Neural crest cell (in vitro differentiated cells): ENCODE measurements around the gene TRAF3IP3. TPM values are rescaled to one million over a fixed set of nuclear protein-coding genes. Genes with fewer than 3 reads are reported as not detected.

Experiments used
- DNase-seq: peaks from one replicate; pipeline ENCODE4 v3.0.0; 2021; ENCODE audit warnings: low read depth, mixed read lengths, low spot score
- H3K27ac Mint-ChIP-seq: one replicate; pipeline ENCODE4 v1.8.0; 2021; ENCODE audit warnings: mild to moderate bottlenecking, mixed read lengths; ENCODE audit not compliant: unreplicated experiment
- H3K27me3 Mint-ChIP-seq: 2 replicates; pipeline ENCODE4 v1.8.0; 2021; ENCODE audit warnings: low read depth, mild to moderate bottlenecking, mixed read lengths
- H3K36me3 Mint-ChIP-seq: 2 replicates; pipeline ENCODE4 v1.8.0; 2021; ENCODE audit warnings: low read depth, mild to moderate bottlenecking, mixed read lengths
- H3K4me1 Mint-ChIP-seq: 2 replicates; pipeline ENCODE4 v1.8.0; 2021; ENCODE audit warnings: mixed read lengths
- H3K4me3 Mint-ChIP-seq: one replicate; pipeline ENCODE4 v1.8.0; 2021; ENCODE audit warnings: mild to moderate bottlenecking, mixed read lengths
- H3K9me3 Mint-ChIP-seq: 2 replicates; pipeline ENCODE4 v1.8.0; 2021; ENCODE audit warnings: mixed read lengths
- total RNA-seq: library from RNA; stranded (reverse); gene quantifications from 2 replicates; pipeline ENCODE4 v1.2.1, GENCODE V29; 2021
- TF ChIP-seq, protein P1 (sequence below): fragments of 200-600 bp; sonication (generic); conservative IDR thresholded peaks from 2 replicates; pipeline ENCODE4 v1.5.0; 2021; ENCODE audit warnings: antibody characterized with exemption, mild to moderate bottlenecking

The TRAF3IP3 gene
- total RNA-seq, 1 donor from 2014 or later: not detected

DNA sequence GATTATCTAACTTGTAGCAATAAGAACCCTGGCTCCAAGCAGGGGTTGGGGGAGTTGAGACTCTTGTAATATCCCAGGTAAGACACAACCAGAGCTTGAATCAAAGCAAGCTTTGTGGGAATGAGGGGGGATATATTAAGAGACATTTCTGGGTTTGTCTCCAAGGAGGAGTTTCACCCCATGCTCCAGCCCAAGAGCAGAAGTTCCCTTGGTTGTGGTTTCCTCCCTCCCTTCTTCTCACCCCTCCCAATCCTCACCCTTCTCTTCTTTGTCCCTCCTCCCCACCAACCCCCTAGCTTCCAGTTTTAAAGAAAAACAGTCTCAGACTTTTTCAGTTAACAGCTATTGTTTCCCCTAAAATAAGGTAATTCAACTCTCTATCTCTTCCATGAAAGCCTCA is 11.9 kb downstream of the TRAF3IP3 start:
- peaks cover 6% of the 10 kb centered on the region for H3K27me3 Mint-ChIP-seq
- no peak overlapping the region for H3K4me3 Mint-ChIP-seq
- no peak for DNase-seq
- H3K9me3 Mint-ChIP-seq: no peaks in the 10 kb centered on the region
- TF ChIP-seq, protein P1, sequence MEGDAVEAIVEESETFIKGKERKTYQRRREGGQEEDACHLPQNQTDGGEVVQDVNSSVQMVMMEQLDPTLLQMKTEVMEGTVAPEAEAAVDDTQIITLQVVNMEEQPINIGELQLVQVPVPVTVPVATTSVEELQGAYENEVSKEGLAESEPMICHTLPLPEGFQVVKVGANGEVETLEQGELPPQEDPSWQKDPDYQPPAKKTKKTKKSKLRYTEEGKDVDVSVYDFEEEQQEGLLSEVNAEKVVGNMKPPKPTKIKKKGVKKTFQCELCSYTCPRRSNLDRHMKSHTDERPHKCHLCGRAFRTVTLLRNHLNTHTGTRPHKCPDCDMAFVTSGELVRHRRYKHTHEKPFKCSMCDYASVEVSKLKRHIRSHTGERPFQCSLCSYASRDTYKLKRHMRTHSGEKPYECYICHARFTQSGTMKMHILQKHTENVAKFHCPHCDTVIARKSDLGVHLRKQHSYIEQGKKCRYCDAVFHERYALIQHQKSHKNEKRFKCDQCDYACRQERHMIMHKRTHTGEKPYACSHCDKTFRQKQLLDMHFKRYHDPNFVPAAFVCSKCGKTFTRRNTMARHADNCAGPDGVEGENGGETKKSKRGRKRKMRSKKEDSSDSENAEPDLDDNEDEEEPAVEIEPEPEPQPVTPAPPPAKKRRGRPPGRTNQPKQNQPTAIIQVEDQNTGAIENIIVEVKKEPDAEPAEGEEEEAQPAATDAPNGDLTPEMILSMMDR: no peak
- H3K4me1 Mint-ChIP-seq: peaks cover 9% of the 10 kb centered on the region
- no peak overlapping the region for H3K27ac Mint-ChIP-seq
- H3K36me3 Mint-ChIP-seq: no peaks in the 10 kb centered on the region

DNA sequence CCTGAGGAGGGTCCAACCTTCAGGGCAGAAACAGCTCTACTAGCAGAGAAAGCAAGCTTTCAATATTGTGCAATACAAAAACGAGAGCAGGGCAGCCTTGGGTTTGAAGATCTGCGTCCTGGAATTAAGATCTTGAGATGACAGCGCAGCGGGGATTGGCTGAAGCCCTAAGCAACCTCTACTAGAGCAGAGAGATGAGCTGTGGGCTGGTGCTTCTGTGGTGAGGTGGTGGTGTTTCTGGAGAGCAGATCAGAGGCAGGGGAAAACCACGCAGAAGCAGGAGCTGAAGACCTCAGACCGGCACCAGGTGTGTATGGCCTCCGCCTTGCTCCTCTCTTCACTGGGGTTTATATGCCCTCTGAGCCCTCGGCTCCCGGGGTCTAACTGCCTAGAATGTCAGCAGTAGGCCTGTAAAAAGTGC is 12.5 kb downstream of the TRAF3IP3 start:
- no peak for DNase-seq
- Mint-ChIP-seq H3K36me3 (no peaks in the 10 kb centered on the region), H3K27ac (no peak overlapping the region), H3K4me1 (peaks cover 9% of the 10 kb centered on the region), H3K27me3 (peaks cover 2% of the 10 kb centered on the region), H3K9me3 (no peaks in the 10 kb centered on the region), H3K4me3 (no peak overlapping the region)
- TF ChIP-seq, protein P1: no peak

DNA sequence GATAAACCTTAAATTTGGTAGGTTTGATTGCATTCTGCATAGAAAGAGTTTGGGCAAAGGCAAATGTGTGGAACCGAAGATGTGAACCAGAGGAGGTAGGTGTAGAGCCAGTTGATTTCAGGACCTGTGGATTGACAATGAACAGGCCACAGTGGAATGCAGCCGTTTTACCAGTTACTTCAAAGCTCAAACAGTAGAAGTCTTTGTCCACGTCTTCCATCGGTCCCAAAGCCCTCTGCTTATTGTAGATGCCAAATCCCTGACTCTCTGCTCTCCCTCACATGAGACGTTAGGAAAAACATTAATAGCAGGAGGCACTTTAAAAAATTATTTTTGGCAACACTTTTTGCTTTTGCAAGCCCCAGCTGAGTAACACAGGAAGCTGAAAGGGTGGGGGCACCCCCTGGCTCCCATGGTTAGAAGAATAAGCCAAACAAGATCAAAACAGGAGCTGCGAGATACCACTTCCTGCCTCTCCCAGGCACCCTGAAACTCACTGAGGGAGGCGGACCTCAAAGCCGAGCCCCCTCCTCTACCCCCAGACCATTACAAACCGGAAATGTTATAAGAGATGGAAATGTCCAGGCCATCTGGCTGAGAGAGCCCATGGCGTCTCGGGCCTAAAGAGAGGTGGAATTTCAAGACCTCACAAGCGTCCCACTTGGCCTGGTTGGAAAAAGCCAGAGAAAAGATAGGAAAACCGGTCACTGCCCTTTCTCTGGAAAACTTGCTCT is 13.5 kb downstream of the TRAF3IP3 start:
- Mint-ChIP-seq H3K4me3 (no peak overlapping the region), H3K4me1 (peaks cover 9% of the 10 kb centered on the region), H3K27me3 (peaks cover 3% of the 10 kb centered on the region), H3K27ac (no peak overlapping the region), H3K36me3 (no peaks in the 10 kb centered on the region), H3K9me3 (no peaks in the 10 kb centered on the region)
- no peak for DNase-seq
- TF ChIP-seq, protein P1: no peak

DNA sequence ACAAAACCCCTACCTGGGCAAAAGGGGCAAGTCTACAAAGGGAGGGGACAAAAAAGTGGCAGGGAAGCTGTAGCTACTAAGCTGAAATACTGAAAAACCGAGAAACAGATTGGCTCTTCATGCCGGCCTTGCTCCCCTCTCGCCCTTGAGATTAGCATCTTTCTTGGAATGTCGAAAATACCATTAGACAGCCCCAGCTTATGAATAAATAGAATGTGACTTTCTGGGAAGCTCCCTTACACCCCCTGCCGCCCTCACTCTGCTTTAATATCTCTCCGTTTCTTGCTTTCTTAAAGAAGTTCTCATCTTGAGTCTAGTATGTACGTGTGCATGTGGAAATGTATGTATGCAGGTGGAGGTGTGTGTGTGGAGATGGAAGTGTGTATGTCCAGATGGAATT is 14.1 kb downstream of the TRAF3IP3 start:
- peaks cover 9% of the 10 kb centered on the region for H3K4me1 Mint-ChIP-seq
- H3K36me3 Mint-ChIP-seq: no peaks in the 10 kb centered on the region
- TF ChIP-seq, protein P1: no peak
- DNase-seq: no peak
- no peaks in the 10 kb centered on the region for H3K9me3 Mint-ChIP-seq
- no peak overlapping the region for H3K4me3 Mint-ChIP-seq
- H3K27ac Mint-ChIP-seq: no peak overlapping the region
- peaks cover 10% of the 10 kb centered on the region for H3K27me3 Mint-ChIP-seq

DNA sequence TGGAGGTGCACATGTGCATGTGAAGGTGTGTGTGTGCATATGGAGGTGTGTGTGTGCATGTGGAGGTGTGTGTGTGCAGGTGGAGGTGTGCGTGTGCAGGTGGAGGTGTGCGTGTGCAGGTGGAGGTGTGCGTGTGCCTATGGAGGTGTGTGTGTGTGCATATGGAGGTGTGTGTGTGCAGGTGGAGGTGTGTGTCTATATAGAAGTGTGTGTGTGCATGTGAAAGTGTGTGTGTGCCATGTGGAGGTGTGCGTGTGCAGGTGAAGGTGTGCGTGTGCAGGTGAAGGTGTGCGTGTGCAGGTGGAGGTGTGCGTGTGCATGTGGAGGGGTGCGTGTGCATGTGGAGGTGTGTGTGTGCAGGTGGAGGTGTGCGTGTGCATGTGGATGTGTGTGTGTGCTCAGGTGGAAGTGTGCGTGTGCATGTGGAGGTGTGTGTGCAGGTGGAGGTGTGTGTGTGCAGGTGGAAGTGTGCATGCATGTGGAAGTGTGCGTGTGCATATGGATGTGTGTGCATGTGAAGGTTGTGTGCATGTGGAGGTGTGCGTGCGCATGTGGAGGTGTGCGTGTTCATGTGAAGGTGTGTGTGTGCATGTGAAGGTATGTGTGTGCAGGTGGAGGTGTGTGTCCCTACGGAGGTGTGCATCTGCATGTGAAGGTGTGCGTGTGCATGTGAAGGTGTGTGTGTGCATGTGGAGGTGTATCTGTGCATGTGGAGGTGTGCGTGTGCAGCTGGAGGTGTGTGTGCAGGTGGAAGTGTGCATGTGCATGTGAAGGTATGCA is 15.0 kb downstream of the TRAF3IP3 start:
- H3K27me3 Mint-ChIP-seq: peaks cover 14% of the 10 kb centered on the region
- TF ChIP-seq, protein P1: no peak
- H3K9me3 Mint-ChIP-seq: no peaks in the 10 kb centered on the region
- no peak for DNase-seq
- H3K27ac Mint-ChIP-seq: no peak overlapping the region
- H3K36me3 Mint-ChIP-seq: no peaks in the 10 kb centered on the region
- H3K4me1 Mint-ChIP-seq: peaks cover 9% of the 10 kb centered on the region
- H3K4me3 Mint-ChIP-seq: no peak overlapping the region
